ENCODE results near the gene ENG. TPM values are rescaled to one million over a fixed set of nuclear protein-coding genes. Genes with fewer than 3 reads are reported as not detected.
A peak's percentile ranks its signal among the peaks of the same experiment; 100 is the strongest.

ENG gene
- polyA plus RNA-seq, 2 of the 4 experiments (the other 2 are of a cell fraction), result 0.08 TPM; not detected in 1

GRCh38 chr9:127873886-127874285, 19.4 kb upstream of the ENG start:
- no peak for FAIRE-seq
- peak overlapping the region in 1 of 2 experiments; percentile 29; a peak in 2 of 6 replicates for H3K27ac ChIP-seq
- POLR2A ChIA-PET, result no interaction called here
- no peak for ATAC-seq
- no peak for TF ChIP-seq NPAS2 (CRISPR knock-in tag; IDR thresholded peaks at IDR 0.05; ENCODE audit: borderline replicate concordance)
- H3K4me1 ChIP-seq, result peaks cover 39% of the 10 kb centered on the region
- CTCF ChIA-PET, result interaction anchor here (0.7 to 13.7 kb wide), 12 partner anchors 9 to 284 kb away, joined by 3 to 117 read pairs (median 3); partner anchors contain the start of genes CDK9 and TOR2A
- H3K4me2 ChIP-seq, result peak overlapping the region; percentile 22; the same call in 1 of the 3 replicates
- WGBS (ENCODE audit: missing lambda C conversion rate), result 83% methylated on average over 5 of the region's 10 CpGs
- no peak overlapping the region for H3K4me3 ChIP-seq
- DNase-seq (ENCODE audit: low read depth in 1 of 2, low spot score in 1 of 2), result no peak
- no peaks in the 10 kb centered on the region for H3K9me3 ChIP-seq

GRCh38 chr9:127873223-127873691, 18.8 kb upstream of the ENG start:
- TF ChIP-seq JUNB (IDR thresholded peaks at IDR 0.05), result no peak
- TF ChIP-seq E2F6 (IDR thresholded peaks at IDR 0.05; ENCODE audit: borderline replicate concordance, low read depth), result no peak
- TF ChIP-seq POLR2A (IDR thresholded peaks at IDR 0.05; ENCODE audit: low read length), result no peak
- no peak for TF ChIP-seq RFX5 (IDR thresholded peaks at IDR 0.05)
- TF ChIP-seq CHD4 (IDR thresholded peaks at IDR 0.05; ENCODE audit: borderline replicate concordance), result no peak
- no peak for TF ChIP-seq USF2 (IDR thresholded peaks at IDR 0.05)
- no peak for TF ChIP-seq EHF (CRISPR knock-in tag; IDR thresholded peaks at IDR 0.05)
- TF ChIP-seq EP300 (IDR thresholded peaks at IDR 0.05), result no peak
- TF ChIP-seq RCOR1 (IDR thresholded peaks at IDR 0.05; ENCODE audit: low read depth, low read length), result no peak
- no peak for TF ChIP-seq KDM1A (IDR thresholded peaks at IDR 0.05; ENCODE audit: low read depth)
- TF ChIP-seq BCL3 (IDR thresholded peaks at IDR 0.05), result no peak
- no peak for TF ChIP-seq ELK1 (IDR thresholded peaks at IDR 0.05; ENCODE audit: low read depth, low read length)
- TF ChIP-seq NR3C1 (IDR thresholded peaks at IDR 0.05), result no peak
- no peak overlapping the region for H3K4me2 ChIP-seq
- no peak overlapping the region for H3K4me3 ChIP-seq
- 88% methylated on average over 17 of the region's 19 CpGs for WGBS (ENCODE audit: missing lambda C conversion rate)
- no peak overlapping the region for H3K27ac ChIP-seq
- ChIA-PET POLR2A (no interaction called here), CTCF (interaction anchor here (1.0 to 13.7 kb wide), 13 partner anchors 9 to 370 kb away, joined by 3 to 117 read pairs (median 5); partner anchors contain the start of genes CDK9 and TOR2A)
- H3K9me3 ChIP-seq, result no peaks in the 10 kb centered on the region
- peaks cover 38% of the 10 kb centered on the region for H3K4me1 ChIP-seq
- DNase-seq (ENCODE audit: low read depth in 1 of 2, low spot score in 1 of 2), result no peak
- no peak for FAIRE-seq
- ATAC-seq, result no peak

- 87% methylated on average over 19 of the region's 20 CpGs for WGBS (ENCODE audit: missing lambda C conversion rate)
- TF ChIP-seq TFCP2L1 (CRISPR knock-in tag; IDR thresholded peaks at IDR 0.05), result no peak
- no peak for TF ChIP-seq NFE2L2 (conservative IDR thresholded peaks at IDR 0.05; ENCODE audit: low read length)
- no peak for TF ChIP-seq PBX3 (IDR thresholded peaks at IDR 0.05)
- TF ChIP-seq NR3C1 (IDR thresholded peaks at IDR 0.05), result no peak
- no peak for TF ChIP-seq HMGXB4 (CRISPR knock-in tag; IDR thresholded peaks at IDR 0.05; ENCODE audit: borderline replicate concordance)
- no peak for TF ChIP-seq CEBPB (IDR thresholded peaks at IDR 0.05)
- ChIA-PET CTCF (interaction anchor here (0.6 to 13.7 kb wide), 15 partner anchors 11 to 391 kb away, joined by 3 to 117 read pairs (median 5); partner anchors contain the start of genes FPGS and TOR2A), POLR2A (no interaction called here)
- ATAC-seq, result no peak
- Histone ChIP-seq H3K4me1 (peaks cover 33% of the 10 kb centered on the region), H3K4me2 (no peak overlapping the region), H3K27ac (no peak overlapping the region), H3K4me3 (no peak overlapping the region), H3K9me3 (no peaks in the 10 kb centered on the region)
- no peak for FAIRE-seq
- DNase-seq (ENCODE audit: low read depth in 1 of 2, low spot score in 1 of 2), result no peak
These were observed 18.1 kb upstream of the ENG start for GRCh38 chr9:127872369-127873222.
